HG02970 (cell line): Measurements from ENCODE around the gene RNF26.

Experiments
- ATAC-seq: cut with Tn5 transposase; IDR thresholded peaks from one replicate; pipeline ENCODE4 v1.9.1; 2021; ENCODE audit warnings: mild to moderate bottlenecking, moderate library complexity, moderate number of reproducible peaks; ENCODE audit not compliant: unreplicated experiment, low FRiP score

Gene RNF26

DNA sequence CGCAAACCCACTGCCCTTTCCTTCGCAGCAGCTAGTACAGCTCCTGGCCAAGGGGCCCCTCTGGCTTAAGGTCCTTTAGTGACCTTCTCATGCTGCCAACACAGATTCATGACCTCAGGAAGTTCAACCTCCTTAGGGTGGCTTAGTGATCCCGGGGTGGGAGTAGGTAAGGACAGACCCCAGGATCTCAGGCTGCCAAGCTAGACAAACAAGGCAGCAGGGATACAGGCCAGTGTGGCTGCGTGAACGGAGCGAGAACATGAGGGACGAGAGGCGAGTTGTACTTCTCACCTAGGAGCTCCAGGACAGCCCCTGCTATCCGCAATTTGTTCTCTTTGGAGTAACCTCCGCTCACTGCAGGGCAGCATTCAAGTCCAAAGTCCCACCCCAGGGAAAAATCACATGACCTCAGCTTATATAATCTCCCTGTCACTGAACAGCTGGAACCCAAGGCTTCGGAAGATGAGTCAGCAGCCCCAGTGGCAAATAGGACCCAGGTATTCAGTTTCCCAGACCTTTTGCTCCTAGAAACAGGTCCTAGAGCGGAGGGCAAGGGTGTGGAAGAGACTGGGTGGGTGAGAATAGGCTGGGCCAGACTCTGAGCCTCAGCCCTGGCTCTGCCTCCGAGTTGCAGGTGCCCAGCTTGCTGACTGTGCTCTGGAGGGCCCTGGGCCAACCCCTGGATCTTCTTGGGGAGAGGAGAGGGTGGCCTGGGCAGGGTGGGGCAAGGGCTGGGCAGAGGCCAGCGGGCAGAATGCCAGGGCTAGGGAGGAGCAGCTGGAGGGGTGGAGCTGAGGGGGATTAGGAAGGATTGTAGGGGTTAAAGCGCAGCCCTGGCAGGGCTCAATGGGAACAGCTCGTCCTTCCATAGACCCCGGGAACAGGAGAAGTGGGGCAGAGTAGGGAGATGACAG lies 34.1 kb downstream of the RNF26 start:
- no peak for ATAC-seq

DNA sequence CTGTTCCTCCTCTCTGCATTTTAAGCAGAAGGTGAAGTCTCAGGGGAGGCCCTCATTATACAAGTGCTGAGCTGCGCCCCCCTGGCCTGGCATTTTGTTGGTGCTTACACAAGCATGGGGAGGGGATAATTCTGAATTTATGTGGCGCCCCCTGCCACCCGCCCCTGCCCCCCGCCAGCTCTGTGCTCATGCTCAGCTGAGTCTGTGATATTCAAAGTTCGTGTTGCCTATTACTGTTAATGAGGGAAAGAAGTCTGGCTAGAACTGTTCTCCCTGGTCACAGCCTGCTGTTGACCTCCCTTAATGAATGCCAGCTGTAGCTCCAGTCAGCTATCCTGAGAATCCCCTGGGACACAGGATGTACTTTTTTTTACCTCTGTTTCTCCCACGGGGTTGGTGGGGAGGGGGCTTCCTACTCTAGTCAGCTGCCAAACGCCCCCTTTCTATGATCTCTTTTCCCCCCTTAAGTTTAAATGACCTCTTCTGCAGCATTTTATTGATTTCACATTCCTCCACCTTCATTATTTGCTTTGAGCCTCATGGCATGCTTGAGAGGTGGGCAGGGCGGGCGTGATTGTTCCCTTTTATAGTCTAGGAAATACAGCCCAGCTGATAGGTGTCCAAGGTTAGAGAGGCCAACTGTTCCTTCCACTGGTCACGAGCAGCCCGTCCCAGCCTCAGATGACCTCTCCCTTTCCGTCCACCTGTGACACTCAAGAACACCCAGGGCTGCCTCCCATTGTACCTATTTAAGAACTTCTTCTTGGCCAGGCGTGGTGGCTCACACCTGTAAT lies 35.0 kb downstream of the RNF26 start:
- no peak for ATAC-seq

DNA sequence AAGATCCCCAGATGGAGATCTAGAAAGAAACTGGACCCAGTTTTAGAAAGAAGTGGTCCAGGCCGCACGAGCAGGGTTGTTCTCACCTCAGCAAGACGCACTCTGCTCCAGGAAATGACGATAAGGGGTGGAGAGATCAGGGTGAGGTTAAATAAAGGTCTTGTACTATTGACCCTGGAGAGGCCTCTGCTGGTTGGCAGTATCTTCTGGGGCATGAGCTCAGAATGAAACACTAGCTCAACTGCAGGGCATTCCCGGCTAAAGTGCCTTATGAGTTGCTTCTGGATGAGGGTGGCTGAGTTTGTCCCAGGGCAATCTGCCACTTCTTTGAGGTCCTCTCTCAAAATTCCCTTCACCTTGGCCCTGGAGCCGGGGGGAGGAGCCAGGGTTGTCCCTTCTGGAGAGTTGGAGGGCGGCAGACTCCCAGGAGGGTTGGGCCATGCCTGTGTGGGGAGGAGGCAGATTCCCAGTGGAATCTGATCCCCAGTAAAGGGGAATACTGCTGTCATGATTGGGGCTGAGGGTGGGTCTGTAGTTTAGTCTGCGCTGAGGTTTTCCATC lies 36.2 kb downstream of the RNF26 start:
- no peak for ATAC-seq

DNA sequence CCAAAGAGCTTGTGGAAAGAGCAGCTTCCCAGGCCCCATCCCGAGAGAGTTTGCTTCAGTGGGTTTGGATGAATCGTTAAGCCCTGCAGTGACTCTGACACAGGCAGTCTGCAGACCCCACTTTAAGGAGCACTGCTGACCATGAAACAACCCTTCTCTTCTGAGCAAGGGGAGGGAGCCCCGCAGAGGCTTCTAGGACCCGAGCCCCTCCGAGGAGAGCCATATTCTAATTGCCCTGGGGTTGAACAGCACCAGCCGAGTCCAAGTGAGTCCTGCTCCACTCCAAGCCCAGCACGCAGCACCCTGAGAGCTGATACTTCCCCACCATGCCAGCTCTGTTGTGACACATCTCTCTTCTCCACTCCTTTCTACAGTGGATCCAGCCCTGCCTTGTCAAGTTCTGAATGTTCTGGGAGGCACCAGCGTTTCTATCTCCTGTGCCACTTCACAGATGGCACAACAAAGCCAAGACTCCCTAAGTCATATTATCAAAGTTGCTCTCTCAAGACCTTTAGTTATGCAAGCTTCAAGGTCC lies 36.8 kb downstream of the RNF26 start:
- no peak for ATAC-seq

DNA sequence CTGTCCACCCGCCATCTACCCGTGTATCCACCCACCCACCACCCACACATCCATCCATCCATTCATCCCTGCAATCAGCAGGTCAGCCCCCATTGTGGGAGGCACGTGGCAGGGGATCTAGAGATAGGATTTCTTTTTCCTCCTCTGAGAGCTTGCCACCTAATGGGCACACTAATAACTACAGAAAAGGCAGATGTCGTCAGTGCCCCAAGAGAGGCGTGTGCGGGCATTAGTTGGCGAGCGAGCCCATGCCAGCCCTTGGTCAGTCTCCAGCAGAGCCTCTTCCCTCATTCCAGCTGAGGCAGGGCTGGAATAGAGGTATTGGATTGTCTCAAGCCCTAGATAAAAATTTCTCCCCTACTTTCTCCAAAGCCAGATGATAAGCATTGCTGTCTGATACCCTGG lies 37.5 kb downstream of the RNF26 start:
- no peak for ATAC-seq

DNA sequence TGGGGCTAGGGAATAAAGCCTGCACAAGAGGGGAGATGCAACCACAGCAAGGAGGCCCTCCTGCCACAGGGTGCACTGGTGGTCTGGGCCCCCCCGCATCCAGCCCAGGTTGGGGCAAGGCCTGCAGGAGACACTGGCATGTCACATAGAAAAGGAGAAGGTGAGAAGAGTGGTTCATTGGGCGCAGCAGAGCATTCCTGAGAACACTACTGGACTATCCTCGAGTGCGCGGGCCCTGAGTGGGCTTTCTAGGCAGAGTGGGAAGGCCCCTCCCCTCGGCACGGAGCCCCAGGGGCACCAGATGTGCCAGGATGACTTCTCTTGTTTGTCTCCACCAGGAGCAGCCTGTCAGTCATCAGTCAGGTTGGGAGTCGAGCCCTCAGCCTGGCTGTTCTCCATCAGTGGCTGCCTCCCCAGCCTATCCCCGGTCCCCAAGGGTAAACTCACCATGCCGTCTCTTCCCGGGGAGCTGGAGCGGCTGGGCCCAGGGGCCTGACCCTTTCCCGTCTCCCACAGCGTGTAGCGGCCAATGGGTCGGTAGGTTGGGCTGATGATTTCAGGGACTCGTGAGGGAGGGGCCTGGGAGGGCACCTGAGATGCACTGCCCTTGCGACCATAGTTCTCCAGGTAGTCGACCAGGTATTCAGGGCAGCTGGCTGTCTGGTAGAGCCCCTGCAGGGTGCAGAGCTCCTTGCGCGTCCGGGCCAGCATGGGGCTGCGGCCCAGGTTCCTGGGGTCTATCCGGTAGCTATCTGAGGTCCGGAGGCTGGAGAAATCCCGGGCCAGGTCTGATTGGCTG lies 38.1 kb downstream of the RNF26 start:
- ATAC-seq = no peak

DNA sequence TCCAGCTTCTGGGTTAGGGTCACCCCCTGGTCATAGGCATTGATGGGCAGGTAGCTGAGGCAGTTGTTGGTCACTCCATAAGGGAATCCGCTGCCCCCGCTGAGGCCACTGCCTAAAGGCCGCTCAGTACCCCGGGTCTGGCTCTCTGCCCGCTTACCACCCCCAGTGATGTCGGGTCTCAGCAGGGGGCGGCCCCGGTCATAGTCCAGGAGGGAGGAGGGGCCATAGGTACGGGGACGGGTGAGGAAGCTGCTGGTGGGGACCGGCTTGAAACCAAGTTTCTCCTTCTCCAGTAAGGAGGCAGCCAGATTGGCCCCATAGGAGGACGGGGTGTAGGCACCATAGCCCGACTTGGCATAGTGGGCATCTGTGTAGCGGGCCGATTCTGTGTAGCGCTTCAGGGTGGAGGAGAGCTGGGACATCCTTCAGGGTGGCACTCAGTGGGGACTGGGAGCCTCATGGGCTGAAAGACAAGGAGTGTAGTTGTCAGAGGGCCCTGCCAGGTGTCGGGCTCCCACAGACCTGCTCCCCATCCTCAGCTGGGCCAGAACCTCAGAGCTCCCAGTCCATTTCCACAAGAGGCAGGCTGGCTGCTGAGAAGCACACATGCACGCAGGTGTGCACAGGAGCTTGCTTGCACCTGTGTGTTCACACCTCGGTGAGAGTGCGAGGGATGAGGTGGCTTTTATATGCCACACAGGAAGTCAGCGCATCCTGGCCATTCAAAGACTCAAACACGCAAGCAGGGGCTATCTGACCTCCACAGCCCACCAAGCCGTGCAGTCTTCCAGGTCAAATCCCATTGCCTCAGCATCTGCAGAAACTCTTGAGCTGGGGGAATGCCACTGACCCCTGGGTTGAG lies 39.0 kb downstream of the RNF26 start:
- ATAC-seq = no peak

DNA sequence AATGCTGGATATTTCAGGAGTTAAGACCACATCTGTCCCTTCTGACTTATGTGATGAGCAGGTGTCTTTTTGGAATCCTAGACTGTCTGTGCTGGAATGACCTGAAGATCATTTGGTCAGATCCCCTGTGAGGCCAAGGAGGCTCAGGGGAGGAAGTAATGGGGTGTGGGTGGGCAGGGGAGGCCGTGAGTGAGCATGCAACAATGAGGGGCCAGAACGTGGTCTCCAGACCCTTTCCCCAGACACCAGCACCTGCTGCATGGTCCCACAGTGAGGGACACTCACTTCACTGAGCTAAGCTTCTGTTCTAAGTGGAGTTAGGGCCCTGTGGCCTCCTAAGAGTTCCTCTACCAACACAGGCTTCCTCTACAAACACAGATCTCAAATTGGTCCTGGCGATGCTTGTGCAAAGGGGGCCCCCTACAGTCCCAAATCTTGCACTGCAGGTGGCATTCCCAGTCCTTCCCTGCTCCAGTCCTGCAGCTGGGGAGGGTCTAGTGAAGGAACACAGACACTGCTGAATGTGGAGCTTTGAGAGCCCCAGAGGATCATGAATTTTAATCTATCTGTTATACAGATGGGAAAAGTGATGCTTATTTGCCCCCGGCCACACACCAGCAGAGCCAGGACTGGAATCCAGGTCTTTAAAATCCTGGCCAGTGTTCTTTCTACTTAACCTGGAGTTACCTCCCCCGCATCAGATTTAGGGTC lies 39.7 kb downstream of the RNF26 start:
- no peak for ATAC-seq

DNA sequence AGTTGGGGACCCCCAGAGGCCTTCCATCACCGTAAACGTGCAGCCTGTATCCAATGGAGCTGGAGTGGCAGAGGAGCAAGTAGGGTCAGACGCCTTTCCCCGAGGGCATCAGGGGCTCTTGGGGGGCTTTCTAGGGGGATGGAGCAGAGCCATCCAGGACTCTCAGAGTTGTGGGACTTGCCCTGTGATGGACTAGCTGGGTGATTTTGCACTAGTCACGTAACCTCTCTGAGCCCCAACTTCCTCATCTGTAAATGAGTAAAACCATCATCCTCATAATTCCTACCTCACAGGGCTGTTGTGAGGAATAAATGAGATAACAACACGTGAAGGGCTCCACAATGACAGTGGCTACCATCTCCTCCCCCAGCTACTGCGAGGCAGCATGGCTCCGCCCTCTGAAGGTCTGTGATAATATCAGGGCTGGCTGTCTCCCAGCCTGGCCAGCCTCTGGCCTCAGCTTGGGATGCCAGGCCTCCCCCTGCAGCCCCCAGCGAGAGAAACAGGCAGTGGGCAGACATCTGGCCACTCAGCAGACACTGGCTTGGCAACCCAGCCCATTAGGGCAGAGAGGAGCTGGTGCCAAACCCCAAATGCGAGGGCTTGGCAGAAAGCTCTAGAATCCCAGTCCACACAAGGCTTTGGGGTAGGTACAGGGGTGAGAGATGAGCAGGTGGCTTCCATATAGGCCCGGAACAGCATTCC lies 40.5 kb downstream of the RNF26 start:
- no peak for ATAC-seq

DNA sequence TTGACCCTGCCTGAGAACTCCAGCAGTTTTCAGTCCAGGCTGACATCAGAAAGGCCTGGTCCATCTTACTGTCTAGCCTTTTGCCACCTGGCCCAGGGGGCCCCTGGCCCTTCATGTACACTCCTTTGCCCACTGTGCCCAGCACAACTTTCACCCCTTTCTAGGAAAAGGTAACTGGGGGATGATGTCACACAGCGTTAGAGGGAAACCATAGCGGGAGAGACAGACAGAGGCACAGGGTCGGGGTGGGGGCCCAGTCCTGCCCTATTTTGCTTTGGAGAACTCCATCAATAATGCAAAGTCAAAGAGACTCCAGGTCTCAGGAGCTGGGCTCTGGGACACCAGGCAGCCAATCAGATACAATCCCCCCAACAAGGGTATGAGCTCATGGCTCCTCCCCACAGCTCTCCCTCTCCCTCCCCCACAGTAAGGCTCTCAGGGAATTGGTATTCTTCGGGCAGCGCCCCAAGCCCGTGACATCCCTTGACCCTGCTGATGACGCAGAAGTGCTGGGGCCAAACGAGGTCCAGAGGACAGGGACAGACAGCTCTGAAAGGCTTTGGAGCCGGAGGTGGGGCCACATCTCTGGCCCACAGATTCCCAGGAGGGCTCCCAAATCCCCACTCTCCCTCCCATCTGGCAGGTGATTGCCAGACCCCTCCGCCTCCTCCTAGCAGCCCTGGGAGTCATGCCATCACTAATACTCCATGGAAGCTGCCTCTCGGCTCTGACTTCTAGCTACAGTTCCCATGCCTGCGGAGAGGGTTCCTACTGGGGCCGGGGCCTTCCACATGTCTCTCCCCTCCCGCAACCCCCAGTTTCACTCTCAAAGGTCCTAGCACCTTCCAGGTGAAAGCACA lies 41.2 kb downstream of the RNF26 start:
- no peak for ATAC-seq

DNA sequence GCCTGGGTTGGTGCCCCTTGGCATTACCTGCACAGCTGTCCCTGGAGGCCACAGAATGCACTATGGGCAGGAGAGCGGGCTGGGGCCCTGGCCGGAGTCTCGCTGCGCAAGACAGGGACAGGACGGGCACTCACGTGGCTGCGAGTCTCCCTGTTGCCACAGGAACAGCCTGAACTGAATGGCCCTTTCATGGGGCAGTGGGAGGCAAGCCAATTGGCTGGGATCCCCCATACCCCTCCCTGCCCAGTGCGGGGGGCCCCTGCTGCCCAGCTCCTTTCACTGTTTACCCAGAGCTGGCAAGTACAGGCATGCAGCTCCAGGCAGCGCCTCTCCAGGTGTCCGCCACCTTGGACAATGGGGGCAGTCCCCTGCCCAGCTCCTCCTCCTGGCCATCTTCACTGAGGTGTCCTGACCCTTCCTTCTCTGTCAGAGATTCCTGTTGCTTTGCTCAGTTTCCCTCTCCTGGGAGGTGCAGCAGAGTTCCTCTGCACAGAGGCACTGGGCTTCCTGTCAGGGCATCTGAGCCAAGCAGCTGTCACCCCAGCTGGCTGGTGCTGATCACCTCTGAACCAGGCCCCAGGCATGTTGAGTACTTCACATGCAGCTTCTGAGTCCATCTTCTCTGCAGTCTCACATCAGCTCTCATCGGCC lies 42.0 kb downstream of the RNF26 start:
- no peak for ATAC-seq

DNA sequence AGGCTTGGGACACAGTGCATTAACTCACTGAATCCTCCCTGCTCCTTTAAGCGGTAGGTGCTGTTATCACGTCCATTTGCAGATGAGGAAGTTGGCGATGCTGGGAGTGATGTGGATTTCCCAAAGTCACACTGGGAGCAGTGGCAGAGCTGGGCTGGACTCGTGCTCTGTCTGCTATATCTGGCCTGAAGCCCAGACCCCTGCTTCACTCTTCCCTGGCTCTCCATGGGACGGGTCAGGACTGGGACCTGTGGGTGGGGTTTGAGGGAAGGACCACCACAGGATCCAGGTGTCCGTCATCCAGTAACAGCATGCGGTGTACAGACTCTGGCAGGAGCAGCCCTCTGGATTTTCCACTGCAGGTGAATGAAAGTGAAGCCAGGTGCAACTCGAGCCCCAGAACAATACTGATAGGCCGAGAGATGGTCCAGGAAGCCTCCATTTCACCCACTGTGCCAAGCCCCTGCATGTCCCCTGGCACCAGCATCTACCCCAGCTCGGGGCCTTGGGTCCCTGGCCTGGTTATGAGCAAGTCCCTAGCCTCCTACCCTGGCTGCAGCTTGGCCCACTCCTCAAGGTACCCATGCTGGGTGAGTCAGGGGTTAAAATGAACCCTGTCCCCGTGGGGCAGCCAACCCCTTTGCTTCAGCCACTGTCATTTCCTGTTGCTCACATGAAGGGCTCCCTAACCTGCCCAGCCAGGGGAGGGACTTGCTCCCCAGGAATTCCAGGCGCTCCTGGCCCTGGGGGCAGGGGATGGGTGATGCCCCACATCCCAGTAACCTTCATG lies 43.0 kb downstream of the RNF26 start:
- ATAC-seq = no peak

DNA sequence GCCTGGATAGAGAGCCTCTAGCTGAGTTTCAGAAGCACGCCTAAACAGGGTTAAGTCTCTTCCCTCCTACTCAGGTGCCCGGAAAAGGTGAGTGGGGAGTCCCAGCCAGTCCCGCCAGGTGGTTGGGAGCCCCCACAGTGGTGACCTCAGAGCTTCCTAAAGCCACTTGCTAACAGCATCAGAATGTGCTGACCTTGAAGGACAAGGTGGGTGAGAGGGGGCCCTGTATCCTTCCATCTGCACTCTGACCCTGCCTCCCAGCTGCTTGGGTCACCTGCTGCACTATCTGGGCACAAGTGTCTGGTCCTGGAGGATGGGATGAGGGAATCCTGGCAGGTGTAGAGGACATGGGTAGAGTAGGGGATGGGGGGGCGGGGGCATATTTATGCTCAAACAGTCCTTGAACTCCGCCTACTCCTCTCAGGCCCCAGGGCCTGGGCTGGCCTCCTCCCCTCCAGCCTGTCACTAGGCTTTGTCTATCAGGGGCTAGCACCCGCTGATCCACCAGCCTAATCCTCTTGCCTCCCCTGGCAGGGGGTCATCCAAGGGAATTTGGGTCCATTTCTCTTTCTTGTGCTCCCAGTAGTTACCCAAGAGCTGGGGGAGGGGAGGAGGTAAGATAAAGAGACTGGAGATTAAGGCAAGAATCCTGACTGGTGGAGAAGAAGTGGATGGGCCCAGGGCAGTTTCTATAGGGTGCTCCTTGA lies 43.8 kb downstream of the RNF26 start:
- ATAC-seq = no peak

DNA sequence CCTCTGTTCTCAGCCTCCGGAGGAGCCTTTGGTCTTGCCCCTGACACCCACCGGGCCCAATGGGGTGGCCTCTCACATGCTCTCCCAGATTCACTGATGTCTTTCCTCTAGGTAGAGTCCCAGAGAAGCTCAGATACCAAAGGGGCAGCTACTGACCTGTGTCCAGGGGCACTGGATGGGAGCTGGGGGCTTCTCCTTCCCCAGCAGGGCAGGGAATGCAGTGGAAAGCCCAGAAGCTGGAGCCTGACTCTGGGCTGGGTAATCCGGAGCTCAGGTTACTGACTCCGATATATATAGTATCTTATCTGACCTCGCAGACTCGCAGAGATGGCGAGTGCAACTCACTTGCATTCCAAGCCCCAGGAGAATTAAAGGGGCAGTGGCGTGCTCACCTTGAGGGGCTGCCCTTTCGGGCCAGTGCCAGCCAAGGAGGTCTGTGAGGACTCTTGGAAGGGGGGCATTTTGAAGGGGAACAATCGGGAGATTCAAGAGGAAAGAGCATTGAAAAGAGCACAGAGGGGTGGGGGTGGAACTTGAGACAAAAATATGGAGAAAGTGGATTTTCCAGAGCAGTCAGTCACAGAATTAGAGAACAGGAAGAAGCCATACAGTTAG lies 44.6 kb downstream of the RNF26 start:
- no peak for ATAC-seq
